HG02884 (cell line): Measurements from ENCODE around the gene ZNF544.
"Not testable (repeated sequence)": the region's sequence is repeated elsewhere in the genome, so short reads cannot be mapped to it uniquely, and the experiment has no call there.

ENCODE experiments used
- ATAC-seq: cut with Tn5 transposase; IDR thresholded peaks from one replicate; pipeline ENCODE4 v1.9.1; 2021; ENCODE audit warnings: mild to moderate bottlenecking, moderate library complexity; ENCODE audit not compliant: unreplicated experiment

ZNF544 gene

GRCh38 chr19:58252102-58252685, 23.5 kb downstream of the ZNF544 start:
- ATAC-seq, result no peak

- ATAC-seq, result not testable (repeated sequence)
Measured at GRCh38 chr19:58258259-58258658, 29.5 kb downstream of the ZNF544 start.

GRCh38 chr19:58261600-58261967, 32.9 kb downstream of the ZNF544 start:
- ATAC-seq, result no peak

- ATAC-seq, result no peak
Measured at GRCh38 chr19:58261968-58262921, 33.5 kb downstream of the ZNF544 start.

GRCh38 chr19:58262922-58263296, 34.2 kb downstream of the ZNF544 start:
- ATAC-seq, result no peak

GRCh38 chr19:58265100-58265499, 36.4 kb downstream of the ZNF544 start:
- no peak for ATAC-seq

- ATAC-seq, result no peak
Measured at GRCh38 chr19:58268344-58268743, 39.6 kb downstream of the ZNF544 start.

- ATAC-seq, result no peak
Measured at GRCh38 chr19:58274771-58275201, 46.1 kb downstream of the ZNF544 start.

GRCh38 chr19:58275564-58275963, 46.9 kb downstream of the ZNF544 start:
- no peak for ATAC-seq

GRCh38 chr19:58277197-58277596, 48.5 kb downstream of the ZNF544 start:
- no peak for ATAC-seq

GRCh38 chr19:58277748-58278540, 49.2 kb downstream of the ZNF544 start:
- ATAC-seq, result no peak

GRCh38 chr19:58278541-58279041, 49.9 kb downstream of the ZNF544 start, which contains the start of gene ZNF8:
TSS of gene ZNF8 (plus strand) at chr19:58278955. CDS start at chr19:58279082, 127 bp downstream.
- ATAC-seq, result peak; percentile 89

GRCh38 chr19:58279042-58279924, 50.6 kb downstream of the ZNF544 start:
- peak; percentile 30 for ATAC-seq

GRCh38 chr19:58279925-58280316, 51.2 kb downstream of the ZNF544 start:
- ATAC-seq, result no peak

- ATAC-seq, result no peak
Measured at GRCh38 chr19:58284199-58284598, 55.5 kb downstream of the ZNF544 start.

- no peak for ATAC-seq
Measured at GRCh38 chr19:58291943-58292342, 63.2 kb downstream of the ZNF544 start.

GRCh38 chr19:58294743-58295374, 66.1 kb downstream of the ZNF544 start:
- ATAC-seq, result no peak

GRCh38 chr19:58296104-58296503, 67.4 kb downstream of the ZNF544 start:
- no peak for ATAC-seq

- no peak for ATAC-seq
Measured at GRCh38 chr19:58300620-58301019, 71.9 kb downstream of the ZNF544 start.

GRCh38 chr19:58304255-58304654, 75.5 kb downstream of the ZNF544 start:
- no peak for ATAC-seq
